ENCODE data around the gene SORBS1. TPM values are rescaled to one million over a fixed set of nuclear protein-coding genes. Genes with fewer than 3 reads are reported as not detected.

SORBS1 gene
- polyA plus RNA-seq (ENCODE audit: insufficient read length in 10 of 10): 100 to 1,000 TPM in 1 of 10 donors, 10 to 100 TPM in 9; 49.7 to 107 (median 71.2) TPM
- long read RNA-seq, donor 1: 0 reads
- long read RNA-seq, donor 2, partial matches to known transcripts: 0 of 2 reads
- long read RNA-seq, donor 2, other reads (novel, unspliced or antisense): 0 of 2 reads
- long read RNA-seq, donor 3: 0 reads
- long read RNA-seq, donor 4: 0 reads
- long read RNA-seq, donor 5, partial matches to known transcripts: 6 of 6 reads
- long read RNA-seq, donor 5, other reads (novel, unspliced or antisense): 0 of 6 reads
- long read RNA-seq, donor 6: 0 reads
- long read RNA-seq, donor 7: 0 reads
- long read RNA-seq, donor 8: 0 reads
- long read RNA-seq, donor 9: 0 reads

DNA sequence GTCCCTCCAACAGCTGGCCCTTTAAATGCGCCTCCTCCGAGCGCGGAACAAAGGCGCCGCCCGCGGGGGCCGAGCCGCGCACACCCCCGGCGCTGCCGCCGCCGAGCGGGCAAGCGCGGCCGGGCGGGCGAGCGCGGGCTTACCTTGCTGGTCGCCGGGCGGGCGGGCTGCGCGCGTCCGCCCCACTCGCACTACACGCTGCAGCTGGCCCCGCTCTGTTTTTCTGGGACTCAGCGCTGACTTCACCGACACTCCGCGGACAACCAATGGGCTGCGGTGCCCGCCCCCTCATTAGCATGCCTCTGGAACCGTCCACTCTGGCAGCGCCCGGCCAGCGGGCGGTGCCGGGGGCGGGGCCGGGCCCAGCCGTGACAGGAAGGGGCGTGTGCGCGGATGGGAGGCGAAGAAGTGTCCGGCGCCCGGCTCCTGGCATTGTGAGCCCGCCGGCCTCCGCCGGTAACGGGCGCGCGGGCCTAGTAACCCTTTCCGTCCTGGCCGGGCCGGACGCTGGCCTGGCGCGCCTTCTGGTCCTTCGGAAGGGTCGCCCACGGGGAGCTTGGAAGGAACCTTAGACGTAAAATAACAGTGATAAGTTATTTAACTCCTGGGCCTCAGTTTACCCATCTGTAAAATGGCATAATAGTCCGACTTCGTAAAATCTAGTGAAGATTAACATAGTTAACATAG lies at the start of gene SORBS1:
Gene SORBS1 (minus strand): TSS at position 195 of the 687 bp plus-strand sequence. CDS start 120,236 bp downstream, outside the sequence.
- peak; percentile 95 to 98 (median 96) for DNase-seq

DNA sequence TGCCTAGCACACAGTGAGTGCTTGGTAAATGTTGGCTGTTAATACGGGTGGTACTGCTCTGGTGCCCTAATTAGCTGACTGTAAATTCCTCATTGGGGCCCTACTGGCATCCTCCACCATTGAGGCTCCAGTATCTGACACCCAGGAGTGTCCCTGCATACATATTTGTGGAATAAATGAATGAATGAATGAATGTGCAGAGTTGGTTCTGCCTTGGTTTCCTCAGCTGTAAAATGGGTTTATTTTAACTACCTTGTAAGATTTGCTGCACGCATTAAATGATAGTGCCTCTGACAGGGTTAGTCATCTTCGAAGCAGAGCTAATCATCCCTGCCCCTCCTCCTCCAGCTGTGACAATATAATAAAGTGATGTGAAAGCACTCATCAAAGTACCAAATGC lies 49.6 kb upstream of the SORBS1 start:
- no peak for DNase-seq

DNA sequence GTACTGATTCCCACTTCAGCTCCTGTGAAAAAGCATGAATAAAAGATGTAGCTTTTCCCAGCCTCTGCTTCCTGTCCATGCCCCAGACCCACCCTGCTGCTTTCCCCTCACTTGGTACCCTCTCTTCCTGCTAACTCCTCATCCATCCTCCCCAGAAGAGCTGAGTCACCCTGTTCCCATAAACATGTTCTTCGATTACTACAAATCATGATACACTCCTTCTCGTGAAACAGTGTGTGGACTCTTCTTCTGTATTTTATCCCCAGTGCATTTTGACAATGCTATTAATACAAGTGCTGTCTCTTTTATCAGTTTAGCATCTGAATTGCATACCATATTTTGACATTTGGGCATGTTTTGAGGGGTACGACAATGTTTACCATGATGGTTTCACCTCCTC lies 45.8 kb upstream of the SORBS1 start:
- no peak for DNase-seq

DNA sequence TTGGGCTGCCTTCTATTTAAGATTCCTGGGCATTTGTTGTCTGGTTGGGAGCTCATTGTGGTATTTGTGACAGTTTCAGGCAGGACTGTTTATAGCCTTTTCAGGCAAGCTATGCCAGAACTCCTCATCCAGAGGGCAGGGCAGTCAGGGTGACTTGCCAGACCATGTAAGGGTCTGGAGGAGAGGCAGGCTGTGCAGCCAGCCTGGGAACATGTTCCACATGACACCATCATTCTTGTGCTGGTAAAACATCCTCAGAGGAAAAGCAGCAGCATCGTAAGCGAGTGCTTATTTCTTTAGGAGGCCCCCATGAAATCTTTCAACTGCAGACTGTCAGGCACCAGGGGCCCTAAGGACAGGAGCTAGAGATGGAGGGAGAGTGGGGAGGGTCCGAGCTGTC lies 44.0 kb upstream of the SORBS1 start:
- no peak for DNase-seq

DNA sequence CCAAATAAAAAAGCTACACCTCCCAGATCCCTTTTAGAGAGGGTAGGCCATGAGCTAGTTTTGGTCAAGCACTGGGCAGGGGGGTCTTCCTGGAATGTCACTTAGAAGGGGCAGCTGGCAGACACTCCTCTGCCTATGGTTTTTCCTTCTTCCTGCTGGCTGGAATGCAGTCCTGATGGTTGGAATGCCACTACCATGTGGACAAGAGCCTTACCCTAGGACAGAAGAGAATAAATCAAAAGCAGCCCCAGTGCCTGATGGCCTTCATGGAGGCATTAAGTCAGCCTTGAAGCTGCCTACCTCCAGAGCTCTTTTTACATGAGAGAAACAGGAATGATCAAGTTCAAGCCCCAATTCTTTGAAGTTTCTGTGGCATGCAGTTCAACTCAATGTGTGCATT lies 43.5 kb upstream of the SORBS1 start:
- no peak for DNase-seq

DNA sequence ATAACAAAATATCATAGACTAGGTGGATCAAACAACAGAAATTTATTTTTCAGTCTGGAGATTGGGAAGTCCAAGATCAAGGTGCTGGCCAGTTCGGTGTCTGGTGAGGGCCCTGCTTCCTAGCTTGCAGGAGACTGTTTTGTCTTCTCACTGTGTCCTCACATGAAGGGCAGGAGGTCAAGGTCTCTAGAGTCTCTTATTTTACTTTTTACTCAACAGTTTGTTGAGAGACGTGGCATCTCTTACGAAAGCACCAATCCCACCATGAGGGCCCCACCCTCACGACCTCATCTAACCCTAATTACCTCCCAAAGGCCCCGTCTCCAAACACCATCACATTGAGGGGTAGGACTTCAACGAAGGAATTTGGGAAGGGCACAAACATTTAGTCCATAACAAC lies 41.2 kb upstream of the SORBS1 start:
- no peak for DNase-seq

DNA sequence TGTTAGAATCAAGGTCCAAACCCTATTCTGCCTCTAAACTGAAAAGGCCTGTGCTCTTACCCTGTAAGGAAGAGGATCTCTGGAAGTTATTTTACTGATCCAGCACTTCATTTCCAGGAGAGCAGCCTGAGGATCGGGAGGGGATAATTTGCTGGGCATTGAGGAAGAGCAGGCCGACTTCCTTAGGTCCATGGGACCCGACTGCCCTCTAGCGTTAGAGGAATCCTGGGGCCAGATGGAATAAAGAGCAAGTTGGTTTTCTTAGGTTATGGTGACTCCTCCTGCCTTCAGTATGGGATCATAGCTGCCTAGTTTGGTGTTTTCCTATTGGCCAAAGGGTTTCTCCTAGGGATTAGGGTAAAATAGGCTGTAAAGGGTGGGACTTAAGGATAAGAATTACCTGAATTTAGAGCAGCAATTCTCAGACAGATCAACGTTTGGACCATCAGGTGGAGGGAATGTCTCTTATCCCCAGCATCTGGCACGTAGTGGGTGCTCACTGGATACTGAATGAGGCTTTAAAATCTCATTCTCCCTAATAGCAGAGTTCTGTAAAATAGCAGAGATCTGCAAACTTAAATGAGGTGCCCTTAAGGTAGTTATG lies 40.0 kb upstream of the SORBS1 start:
- peak; percentile 80 to 93 (median 89) for DNase-seq

DNA sequence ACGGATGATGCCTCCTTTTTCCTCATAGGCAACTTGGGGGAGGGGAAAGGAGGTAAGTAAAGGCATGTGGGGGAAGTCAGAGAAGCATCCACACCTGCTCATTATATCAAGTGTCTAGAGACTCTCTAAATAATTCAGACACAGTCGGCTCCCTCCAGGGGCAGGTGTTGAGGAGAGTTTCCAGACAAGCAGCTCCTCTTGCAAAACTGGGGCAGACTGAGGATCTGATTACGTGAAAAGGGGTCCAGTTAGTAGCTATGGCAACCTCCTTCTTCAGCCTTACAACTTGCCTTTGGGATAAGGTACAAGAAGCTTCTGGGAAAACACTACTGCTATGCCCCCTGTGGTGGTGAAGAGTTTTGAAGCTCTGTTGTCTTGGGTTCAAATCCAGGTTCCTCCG lies 39.0 kb upstream of the SORBS1 start:
- no peak for DNase-seq

DNA sequence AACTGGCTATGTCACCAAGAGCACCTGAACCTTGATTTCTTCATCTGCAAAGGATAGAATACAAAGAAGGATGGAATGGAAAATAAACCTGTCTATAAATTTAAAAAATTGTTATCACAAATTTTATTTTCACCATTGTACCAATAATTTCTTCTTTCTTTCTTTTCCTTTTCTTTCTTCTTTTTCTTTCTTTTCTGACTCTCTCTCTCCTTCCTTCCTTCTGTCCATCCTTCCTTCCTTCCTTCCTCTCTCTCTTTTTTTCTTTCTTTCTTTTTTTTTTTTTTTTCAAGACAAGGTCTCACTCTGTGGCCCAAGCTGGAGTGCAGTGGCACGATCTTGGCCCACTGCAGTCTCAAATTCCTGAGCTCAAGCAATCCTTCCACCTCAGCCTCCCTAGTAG lies 36.6 kb upstream of the SORBS1 start:
- no peak for DNase-seq

DNA sequence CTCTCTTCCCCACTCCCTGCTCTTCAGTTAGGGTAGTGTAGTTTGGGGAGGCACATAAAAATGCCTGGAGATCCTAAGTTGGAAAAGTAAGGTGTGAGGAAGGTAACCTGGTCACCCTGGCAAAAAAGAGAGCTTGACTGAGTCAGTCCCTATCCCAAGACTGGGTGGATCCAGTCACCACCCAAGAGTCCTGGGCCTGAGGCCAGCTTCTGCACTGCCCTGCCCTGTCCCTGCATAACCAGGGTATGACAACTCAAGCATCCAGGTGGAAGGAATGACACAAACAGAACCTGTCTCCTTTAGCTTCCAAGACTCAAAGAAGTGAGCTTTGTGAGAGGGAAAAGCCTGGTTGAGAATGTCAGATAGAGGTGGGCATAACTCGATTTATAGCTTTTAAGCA lies 26.9 kb upstream of the SORBS1 start:
- no peak for DNase-seq

DNA sequence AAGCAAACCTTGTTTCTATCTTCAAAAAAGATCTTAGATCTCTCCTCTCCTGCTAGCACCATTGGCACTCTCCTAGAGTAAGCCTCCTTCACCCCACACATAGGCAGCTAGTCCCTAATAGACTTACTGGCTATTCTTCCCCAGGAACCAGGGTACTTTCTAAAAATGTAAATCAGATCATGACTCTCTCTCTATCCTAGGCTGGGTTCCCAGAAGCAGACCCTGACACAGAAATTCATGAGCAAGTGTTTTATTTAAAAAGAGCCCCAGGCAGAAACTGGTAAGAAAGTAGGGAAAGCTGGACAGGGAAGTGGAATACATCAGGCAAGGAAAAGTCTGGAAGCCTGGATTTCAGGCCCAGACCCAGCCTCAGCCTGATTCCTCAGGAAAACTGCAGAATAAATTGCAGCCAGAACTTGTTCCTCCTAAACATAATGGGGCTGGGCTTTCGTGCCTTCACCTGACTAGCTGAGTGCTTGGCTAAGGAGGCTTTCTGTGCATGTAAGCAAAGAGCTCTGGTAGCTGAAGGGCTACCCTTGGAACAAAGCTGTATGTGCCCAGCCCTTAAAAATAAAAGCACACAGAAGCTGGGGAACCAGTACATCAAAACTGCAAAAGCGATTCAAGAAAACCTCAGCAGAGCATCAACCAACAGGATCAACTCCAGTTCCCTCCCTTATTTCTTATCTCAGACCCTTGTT lies 18.8 kb upstream of the SORBS1 start:
- DNase-seq: no peak

DNA sequence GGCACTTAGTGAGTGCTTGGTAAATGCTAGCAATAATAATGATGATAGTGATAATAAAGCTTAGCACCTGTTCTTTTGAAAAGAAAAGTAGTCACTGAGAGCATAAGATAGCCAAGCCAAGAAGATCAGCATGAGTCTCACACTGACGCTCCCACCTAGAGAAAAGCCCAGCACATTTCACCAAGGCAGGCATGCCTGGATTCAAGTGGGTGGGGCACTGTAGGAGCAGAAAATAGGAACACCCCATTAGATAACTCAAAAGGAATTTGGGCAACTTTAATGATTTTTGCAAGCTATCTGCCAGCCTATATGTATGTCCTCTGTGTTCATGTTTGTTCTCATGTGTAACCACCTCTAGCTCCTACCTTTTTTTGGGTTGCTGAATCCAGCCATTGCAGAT lies 18.1 kb upstream of the SORBS1 start:
- DNase-seq: no peak

DNA sequence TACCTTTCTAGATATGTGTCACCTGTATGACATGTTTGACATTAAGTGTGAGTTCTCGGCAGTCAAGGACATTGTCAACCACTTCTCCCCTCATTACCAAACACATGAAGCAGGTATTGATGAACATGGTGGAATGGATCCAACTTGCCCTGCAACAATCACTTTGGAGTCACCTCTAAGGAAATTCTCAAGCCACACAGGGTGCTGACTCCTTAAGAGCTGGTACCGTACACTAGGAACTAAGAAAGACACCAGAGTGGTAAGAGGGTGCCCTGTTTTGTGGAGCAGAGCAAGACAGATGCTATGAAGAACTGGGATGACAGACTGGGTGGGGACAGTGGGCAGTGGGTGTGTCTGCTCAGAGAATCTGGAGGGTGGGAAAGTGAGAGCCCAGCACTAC lies 17.4 kb upstream of the SORBS1 start:
- no peak for DNase-seq

DNA sequence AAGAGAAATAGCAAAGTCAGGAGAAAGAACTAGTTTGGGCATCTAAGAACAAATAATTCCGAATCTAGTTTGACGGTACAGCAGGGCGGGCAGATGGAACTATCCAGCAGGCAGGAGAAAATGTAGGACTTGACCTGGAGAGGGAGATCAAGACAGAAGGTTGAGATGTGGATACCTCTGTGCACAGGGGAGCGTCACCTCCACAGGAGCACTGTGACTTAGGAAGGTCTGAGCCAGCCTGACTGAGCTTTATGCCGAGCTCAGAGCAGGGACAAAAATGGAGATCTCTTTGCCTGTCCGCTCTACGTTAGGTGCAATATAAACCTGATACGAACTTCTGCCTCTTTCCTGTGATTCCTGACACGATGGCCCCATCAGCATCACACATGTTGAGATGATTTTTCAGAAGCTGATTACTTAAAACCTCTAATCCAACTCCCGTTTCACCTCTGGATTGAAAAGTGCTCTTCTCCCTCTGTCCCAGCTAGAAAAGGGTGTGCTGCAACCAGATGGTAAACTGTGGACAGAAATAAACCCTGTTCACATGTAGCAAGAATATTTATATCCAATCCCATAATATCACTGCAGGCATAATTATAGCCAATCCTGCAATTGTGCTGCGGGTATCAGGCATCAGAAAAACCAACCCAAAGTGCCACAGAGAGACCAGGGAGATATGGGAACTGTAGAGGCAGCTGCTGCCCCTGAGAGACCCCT lies 13.6 kb upstream of the SORBS1 start:
- DNase-seq: no peak

DNA sequence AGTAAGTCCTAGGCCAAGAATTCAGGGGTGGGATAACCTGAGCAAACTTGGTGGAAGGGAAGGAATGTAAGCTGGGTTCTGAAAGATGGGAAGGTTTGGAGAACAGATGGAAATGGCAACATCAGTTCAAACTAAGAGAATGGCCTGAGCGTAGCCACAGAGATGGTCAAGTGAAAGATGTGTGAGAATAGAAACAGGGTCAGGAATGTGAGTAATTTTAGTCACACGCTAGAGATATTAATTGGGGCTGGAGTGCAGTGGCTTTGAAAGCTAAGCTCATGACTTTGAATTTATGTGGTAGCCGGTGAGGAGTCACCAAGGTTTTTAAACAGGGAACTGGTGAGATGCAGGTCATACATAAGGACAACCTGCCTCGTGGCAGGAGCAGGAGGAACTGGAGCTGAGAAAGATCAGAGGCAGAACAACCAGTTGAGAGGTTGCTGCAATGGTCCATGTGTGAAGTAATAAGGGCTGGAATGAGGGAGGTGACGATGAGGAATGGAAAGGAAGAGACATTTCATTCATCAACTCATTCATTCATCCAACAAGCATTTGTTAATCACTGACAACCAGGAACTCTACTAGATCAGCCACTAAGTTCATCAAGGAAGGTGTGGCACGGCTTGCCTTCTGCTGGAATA lies 12.9 kb upstream of the SORBS1 start:
- DNase-seq: no peak

DNA sequence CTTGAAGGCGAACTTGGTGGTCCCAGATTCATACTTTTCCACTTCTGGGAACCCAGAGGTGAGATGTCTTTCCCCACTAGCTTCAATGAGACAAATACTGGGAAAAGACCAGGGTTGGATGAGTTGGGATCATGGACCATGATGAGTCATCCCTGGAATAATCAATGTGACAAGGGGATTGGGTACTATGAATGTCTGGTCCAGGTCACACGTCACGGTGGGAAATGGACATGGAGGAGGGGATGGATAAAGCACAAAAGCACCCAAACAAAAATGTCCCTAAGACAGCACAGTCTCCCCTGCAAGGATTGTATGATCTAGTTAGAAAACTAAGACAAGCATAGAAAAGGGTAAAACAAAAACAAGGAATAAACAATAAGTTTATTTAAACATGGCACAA lies 12.4 kb upstream of the SORBS1 start:
- DNase-seq: no peak

DNA sequence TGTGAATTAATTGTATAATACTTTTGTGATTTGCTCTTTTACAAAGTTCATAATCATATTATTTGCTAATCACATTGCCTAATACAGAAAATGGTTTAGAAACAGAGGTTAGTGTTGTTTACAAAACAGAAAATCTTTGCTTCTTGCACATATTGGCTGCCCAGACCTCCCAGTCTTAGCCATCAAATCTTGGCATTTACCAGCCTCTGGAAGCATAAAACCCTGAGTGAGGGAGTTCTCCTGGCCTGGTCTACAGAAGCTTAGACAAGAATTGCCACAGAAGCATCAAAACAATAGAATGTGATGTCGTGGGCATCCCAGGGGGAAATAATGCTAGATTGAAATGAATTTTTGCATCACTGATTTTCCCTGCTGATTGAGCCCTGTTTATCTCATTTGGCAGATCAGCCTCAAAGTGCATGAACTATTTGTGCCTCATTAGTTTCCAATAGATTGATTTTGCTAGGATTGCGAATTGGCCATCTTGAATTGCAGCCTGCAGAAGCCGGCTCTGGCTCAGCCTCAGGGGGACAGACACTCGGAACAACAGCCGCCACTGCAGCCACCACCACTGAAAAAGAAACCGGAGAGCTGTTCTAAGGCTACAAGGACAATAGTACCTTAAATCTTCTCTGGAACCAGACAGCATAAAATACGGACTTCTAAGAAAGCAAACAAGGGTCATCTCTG lies 11.1 kb upstream of the SORBS1 start:
- DNase-seq: peak in 1 of 3 donors; percentile 31

DNA sequence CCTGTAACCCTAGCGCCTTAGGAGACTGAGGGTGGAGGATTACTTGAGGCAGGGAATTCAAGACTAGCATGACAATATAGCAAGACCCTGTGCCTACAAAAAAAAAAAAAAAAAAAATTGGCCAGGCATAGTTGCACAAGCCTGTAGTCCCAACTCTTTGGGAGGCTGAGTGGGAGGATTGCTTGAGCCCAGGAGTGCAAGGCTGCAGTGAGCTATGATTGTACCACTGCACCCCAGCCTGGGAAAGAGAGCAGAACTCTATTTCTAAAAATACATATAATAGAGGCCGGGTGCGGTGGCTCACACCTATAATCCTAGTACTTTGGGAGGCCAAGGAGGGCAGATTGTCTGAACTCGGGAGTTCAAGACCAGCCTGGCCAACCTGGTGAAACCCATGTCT lies 10.2 kb upstream of the SORBS1 start:
- no peak for DNase-seq

DNA sequence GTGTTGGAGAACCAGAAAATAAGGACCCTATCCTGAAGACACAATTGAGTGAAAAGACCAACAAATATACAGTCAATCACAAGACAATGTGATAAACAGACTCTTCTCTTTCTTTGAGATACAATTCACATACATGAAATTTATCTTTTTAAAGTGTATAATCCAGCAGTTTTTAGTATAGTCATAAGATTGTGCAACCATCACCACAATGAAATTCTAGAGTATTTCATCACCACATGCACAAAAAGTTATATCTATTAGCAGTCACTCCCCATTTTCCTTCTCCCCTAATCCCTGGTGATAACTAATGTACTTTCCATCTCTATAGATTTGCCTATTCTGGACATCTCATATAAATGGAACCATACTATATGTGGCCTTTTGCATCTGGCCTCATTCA lies 8.2 kb upstream of the SORBS1 start:
- no peak for DNase-seq

DNA sequence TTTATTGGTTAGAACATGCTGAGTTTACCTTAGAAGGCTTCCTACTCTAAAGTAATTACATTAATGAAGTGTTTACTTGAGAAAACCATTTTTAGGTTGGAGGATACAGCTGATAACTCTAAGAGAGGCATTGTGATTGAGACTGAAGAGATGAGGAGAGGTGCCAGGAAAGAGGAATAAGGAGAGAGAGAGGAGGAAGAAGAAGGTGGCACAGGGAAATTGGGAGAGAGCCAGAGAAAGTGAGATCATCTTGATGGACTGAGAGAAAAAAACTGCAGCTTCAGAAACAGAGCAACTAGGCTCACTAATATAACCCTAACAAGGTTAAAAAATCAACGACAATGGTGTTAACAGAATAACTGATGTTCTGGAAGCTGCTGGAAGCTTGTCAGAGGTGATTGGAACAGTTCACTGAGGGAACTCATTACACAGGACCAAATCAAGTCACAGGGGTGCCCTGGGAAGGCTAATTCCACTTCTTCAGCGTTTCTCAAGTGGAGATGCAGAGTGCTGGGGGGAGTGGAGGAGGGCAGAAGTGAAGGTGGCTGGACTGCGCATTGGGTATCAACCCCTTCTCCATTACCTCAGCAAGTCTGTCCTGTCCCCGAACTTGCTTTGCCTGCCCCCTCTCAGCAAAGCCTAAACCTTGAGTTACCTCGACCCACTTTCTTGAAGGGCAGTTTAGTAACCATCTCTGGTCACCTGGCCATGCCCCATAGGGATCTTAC lies 6.9 kb upstream of the SORBS1 start:
- no peak for DNase-seq

Measured in muscle of back (tissue), 13 donors.